Measurements from ENCODE around the gene NGEF. TPM values are rescaled to one million over a fixed set of nuclear protein-coding genes. Genes with fewer than 3 reads are reported as not detected.

Gene NGEF
- total RNA-seq, 1 experiment from 2014 or later, result 2.7 TPM

- Mint-ChIP-seq H3K4me1 (ENCODE audit: insufficient read depth, unreplicated experiment) (no peaks in the 10 kb centered on the region), H3K4me3 (ENCODE audit: unreplicated experiment) (no peak overlapping the region), H3K9me3 (ENCODE audit: unreplicated experiment) (no peaks in the 10 kb centered on the region), H3K27me3 (ENCODE audit: insufficient read depth, unreplicated experiment) (no peaks in the 10 kb centered on the region), H3K36me3 (ENCODE audit: insufficient read depth, unreplicated experiment) (peaks cover 16% of the 10 kb centered on the region), H3K27ac (ENCODE audit: low read depth, unreplicated experiment) (peak overlapping the region; percentile 39)
- POLR2A ChIA-PET, result interaction anchor here (0.8 kb wide), 1 partner anchor 86 kb away, joined by 4 read pairs; no protein-coding TSS in a partner anchor
- CTCF ChIA-PET, result interaction anchor here (1.0 kb wide), 1 partner anchor 16 kb away, joined by 3 read pairs; no protein-coding TSS in a partner anchor
- intact Hi-C loops (cut with micrococcal nuclease), result no loop called here
- no TSS peak for BruUV-seq (replicated peaks)
- no peak for DNase-seq (ENCODE audit: unreplicated experiment)
- TF ChIP-seq, protein P1, sequence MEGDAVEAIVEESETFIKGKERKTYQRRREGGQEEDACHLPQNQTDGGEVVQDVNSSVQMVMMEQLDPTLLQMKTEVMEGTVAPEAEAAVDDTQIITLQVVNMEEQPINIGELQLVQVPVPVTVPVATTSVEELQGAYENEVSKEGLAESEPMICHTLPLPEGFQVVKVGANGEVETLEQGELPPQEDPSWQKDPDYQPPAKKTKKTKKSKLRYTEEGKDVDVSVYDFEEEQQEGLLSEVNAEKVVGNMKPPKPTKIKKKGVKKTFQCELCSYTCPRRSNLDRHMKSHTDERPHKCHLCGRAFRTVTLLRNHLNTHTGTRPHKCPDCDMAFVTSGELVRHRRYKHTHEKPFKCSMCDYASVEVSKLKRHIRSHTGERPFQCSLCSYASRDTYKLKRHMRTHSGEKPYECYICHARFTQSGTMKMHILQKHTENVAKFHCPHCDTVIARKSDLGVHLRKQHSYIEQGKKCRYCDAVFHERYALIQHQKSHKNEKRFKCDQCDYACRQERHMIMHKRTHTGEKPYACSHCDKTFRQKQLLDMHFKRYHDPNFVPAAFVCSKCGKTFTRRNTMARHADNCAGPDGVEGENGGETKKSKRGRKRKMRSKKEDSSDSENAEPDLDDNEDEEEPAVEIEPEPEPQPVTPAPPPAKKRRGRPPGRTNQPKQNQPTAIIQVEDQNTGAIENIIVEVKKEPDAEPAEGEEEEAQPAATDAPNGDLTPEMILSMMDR (IDR thresholded peaks at IDR 0.05; ENCODE audit: unreplicated experiment), result no peak
These were observed 143.7 kb downstream of the NGEF start for GRCh38 chr2:232869138-232870017.

DNA sequence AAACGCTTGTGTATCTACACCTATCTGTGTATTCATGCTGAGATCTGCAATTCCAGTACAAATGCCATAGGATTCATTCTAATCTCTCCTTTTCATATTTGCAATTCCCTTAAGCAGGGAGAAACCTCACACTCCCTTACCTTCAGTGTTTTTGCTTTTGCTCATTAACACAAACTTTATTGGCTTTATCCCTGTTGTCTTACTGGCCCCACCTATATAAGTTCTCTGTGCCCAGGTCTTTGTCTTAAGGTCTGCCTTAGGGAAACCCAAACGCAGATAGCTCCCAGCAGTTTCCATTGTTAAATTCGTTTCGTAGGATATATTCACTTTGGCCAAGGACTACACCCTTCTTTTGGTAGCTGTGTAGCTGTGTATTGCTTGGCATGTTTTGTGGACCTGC, 147.0 kb downstream of the NGEF start:
- no peak for DNase-seq (ENCODE audit: unreplicated experiment)
- Mint-ChIP-seq H3K36me3 (ENCODE audit: insufficient read depth, unreplicated experiment) (peaks cover 31% of the 10 kb centered on the region), H3K9me3 (ENCODE audit: unreplicated experiment) (no peaks in the 10 kb centered on the region), H3K4me3 (ENCODE audit: unreplicated experiment) (no peak overlapping the region), H3K27ac (ENCODE audit: low read depth, unreplicated experiment) (no peak overlapping the region), H3K4me1 (ENCODE audit: insufficient read depth, unreplicated experiment) (no peaks in the 10 kb centered on the region), H3K27me3 (ENCODE audit: insufficient read depth, unreplicated experiment) (no peaks in the 10 kb centered on the region)
- CTCF ChIA-PET, result interaction anchor here (0.7 to 2.2 kb wide), 3 partner anchors 12 to 188 kb away, joined by 3 to 9 read pairs (median 5); no protein-coding TSS in a partner anchor
- TF ChIP-seq, protein P1 (IDR thresholded peaks at IDR 0.05; ENCODE audit: unreplicated experiment), result no peak
- intact Hi-C loops (cut with micrococcal nuclease), result no loop called here
- BruUV-seq (replicated peaks), result no TSS peak
- POLR2A ChIA-PET, result interaction anchor here (1.1 kb wide), 1 partner anchor 824 kb away, joined by 4 read pairs; no protein-coding TSS in a partner anchor

DNA sequence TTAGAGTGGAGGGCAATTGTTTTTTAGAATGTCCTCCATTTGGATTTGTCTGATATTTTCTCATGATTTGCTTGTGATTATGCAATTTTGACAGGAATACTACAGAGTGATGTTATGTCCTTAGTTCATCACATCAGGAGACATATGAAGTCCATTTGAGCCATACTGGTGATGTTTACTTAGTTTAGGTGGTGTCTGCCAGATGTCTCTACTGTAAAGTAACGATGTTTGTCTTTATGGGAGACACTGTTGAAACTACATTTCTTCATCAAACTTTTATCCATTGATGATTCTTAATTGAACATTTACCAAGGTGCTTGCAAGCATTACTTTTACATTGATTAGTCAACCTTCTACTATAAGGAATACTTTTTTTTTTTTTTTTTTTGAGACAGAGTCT, 147.9 kb downstream of the NGEF start:
- H3K27ac Mint-ChIP-seq (ENCODE audit: low read depth, unreplicated experiment), result no peak overlapping the region
- no peaks in the 10 kb centered on the region for H3K9me3 Mint-ChIP-seq (ENCODE audit: unreplicated experiment)
- H3K36me3 Mint-ChIP-seq (ENCODE audit: insufficient read depth, unreplicated experiment), result peaks cover 33% of the 10 kb centered on the region
- ChIA-PET CTCF (interaction anchor here (0.7 to 2.2 kb wide), 2 partner anchors 11 to 248 kb away, joined by 3 to 9 read pairs; no protein-coding TSS in a partner anchor), POLR2A (no interaction called here)
- no peak overlapping the region for H3K4me3 Mint-ChIP-seq (ENCODE audit: unreplicated experiment)
- no peaks in the 10 kb centered on the region for H3K4me1 Mint-ChIP-seq (ENCODE audit: insufficient read depth, unreplicated experiment)
- DNase-seq (ENCODE audit: unreplicated experiment), result no peak
- no TSS peak for BruUV-seq (replicated peaks)
- intact Hi-C loops (cut with micrococcal nuclease), result no loop called here
- TF ChIP-seq, protein P1 (IDR thresholded peaks at IDR 0.05; ENCODE audit: unreplicated experiment), result no peak
- H3K27me3 Mint-ChIP-seq (ENCODE audit: insufficient read depth, unreplicated experiment), result no peaks in the 10 kb centered on the region

- no TSS peak for BruUV-seq (replicated peaks)
- DNase-seq (ENCODE audit: unreplicated experiment), result no peak
- intact Hi-C loops (cut with micrococcal nuclease), result no loop called here
- Mint-ChIP-seq H3K36me3 (ENCODE audit: insufficient read depth, unreplicated experiment) (peaks cover 38% of the 10 kb centered on the region), H3K4me3 (ENCODE audit: unreplicated experiment) (no peak overlapping the region), H3K9me3 (ENCODE audit: unreplicated experiment) (no peaks in the 10 kb centered on the region), H3K4me1 (ENCODE audit: insufficient read depth, unreplicated experiment) (no peaks in the 10 kb centered on the region), H3K27me3 (ENCODE audit: insufficient read depth, unreplicated experiment) (no peaks in the 10 kb centered on the region), H3K27ac (ENCODE audit: low read depth, unreplicated experiment) (no peak overlapping the region)
- CTCF ChIA-PET, result no interaction called here
- TF ChIP-seq, protein P1 (IDR thresholded peaks at IDR 0.05; ENCODE audit: unreplicated experiment), result no peak
- POLR2A ChIA-PET, result interaction anchor here (0.7 kb wide), 1 partner anchor 316 kb away, joined by 3 read pairs; no protein-coding TSS in a partner anchor
These were observed 149.1 kb downstream of the NGEF start for GRCh38 chr2:232863996-232864395.

Data from MCF 10A (cell line).